NCI-H1694 treated with DMSO at 0.1 percent for 48 hours (cell line): ENCODE results near the gene SPDYE6.
"Not testable (repeated sequence)": the region's sequence is repeated elsewhere in the genome, so short reads cannot be mapped to it uniquely, and the experiment has no call there.

Experiments used
- DNase-seq: peaks from one replicate; lab custom pipeline; 2025; lab: John Stamatoyannopoulos, UW

SPDYE6 gene

GRCh38 chr7:102356344-102356743 lies at the start of gene SPDYE6:
SPDYE6 (minus strand) TSS chr7:102356444; CDS start chr7:102356023, 421 bp downstream.
- DNase-seq = not testable (repeated sequence)

- not testable (repeated sequence) for DNase-seq
Observed at GRCh38 chr7:102404862-102405188, 48.6 kb upstream of the SPDYE6 start.

GRCh38 chr7:102404005-102404861 lies 48.0 kb upstream of the SPDYE6 start:
- DNase-seq = peak; percentile 64

- DNase-seq = no peak
Observed at GRCh38 chr7:102403563-102403962, 47.3 kb upstream of the SPDYE6 start.

GRCh38 chr7:102400360-102400759 lies 44.1 kb upstream of the SPDYE6 start:
- no peak for DNase-seq

- DNase-seq = no peak
Observed at GRCh38 chr7:102398543-102398942, 42.3 kb upstream of the SPDYE6 start.

- no peak for DNase-seq
Observed at GRCh38 chr7:102396710-102397019, 40.4 kb upstream of the SPDYE6 start.

- DNase-seq = peak; percentile 84
Observed at GRCh38 chr7:102395873-102396709, 39.8 kb upstream of the SPDYE6 start, which contains the start of gene PRKRIP1. PRKRIP1 (plus strand) TSS chr7:102396363; CDS start chr7:102396412, 49 bp downstream.

- no peak for DNase-seq
Observed at GRCh38 chr7:102395592-102395872, 39.3 kb upstream of the SPDYE6 start.

GRCh38 chr7:102393467-102393866 lies 37.2 kb upstream of the SPDYE6 start:
- DNase-seq = no peak

- DNase-seq = no peak
Observed at GRCh38 chr7:102392330-102392729, 36.1 kb upstream of the SPDYE6 start.

GRCh38 chr7:102390697-102391484 lies 34.6 kb upstream of the SPDYE6 start:
- peak; percentile 45 for DNase-seq

GRCh38 chr7:102389810-102390209 lies 33.6 kb upstream of the SPDYE6 start:
- no peak for DNase-seq

- DNase-seq = no peak
Observed at GRCh38 chr7:102387064-102387463, 30.8 kb upstream of the SPDYE6 start.

- not testable (repeated sequence) for DNase-seq
Observed at GRCh38 chr7:102381696-102382425, 25.6 kb upstream of the SPDYE6 start.

- not testable (repeated sequence) for DNase-seq
Observed at GRCh38 chr7:102380837-102381236, 24.6 kb upstream of the SPDYE6 start.

- DNase-seq = no peak
Observed at GRCh38 chr7:102376964-102377466, 20.8 kb upstream of the SPDYE6 start.

GRCh38 chr7:102372796-102373195 lies 16.6 kb upstream of the SPDYE6 start:
- DNase-seq = not testable (repeated sequence)

GRCh38 chr7:102370038-102370437 lies 13.8 kb upstream of the SPDYE6 start:
- not testable (repeated sequence) for DNase-seq

- DNase-seq = not testable (repeated sequence)
Observed at GRCh38 chr7:102365390-102365789, 9.1 kb upstream of the SPDYE6 start.

- DNase-seq = not testable (repeated sequence)
Observed at GRCh38 chr7:102364394-102364886, 8.2 kb upstream of the SPDYE6 start.
